ENCODE measurements around the gene CKS2. TPM values are rescaled to one million over a fixed set of nuclear protein-coding genes. Genes with fewer than 3 reads are reported as not detected.

The CKS2 gene
- total RNA-seq, 1 donor from 2014 or later: 14.7 TPM

GRCh38 chr9:89360465-89360864, 49.5 kb downstream of the CKS2 start:
- intact Hi-C loops (cut with DNase I): no loop called here
- H3K9me3 ChIP-seq: no peaks in the 10 kb centered on the region
- no peak for TF ChIP-seq CTCF (IDR thresholded peaks at IDR 0.05)
- TF ChIP-seq POLR2AphosphoS5 (IDR thresholded peaks at IDR 0.05; ENCODE audit: insufficient read depth in 1 of 2, low read depth in 1 of 2): no peak
- TF ChIP-seq POLR2A (IDR thresholded peaks at IDR 0.05): no peak
- peaks cover 0 to 64% of the 10 kb centered on the region in 2 donors for H3K36me3 ChIP-seq
- H3K27me3 ChIP-seq: no peaks in the 10 kb centered on the region
- H3K4me3 ChIP-seq: no peak overlapping the region
- H3K4me1 ChIP-seq: peaks cover 9% of the 10 kb centered on the region
- H3K27ac ChIP-seq: no peak overlapping the region
- no peak for DNase-seq (ENCODE audit: extremely low spot score in 2 of 2)

- Histone ChIP-seq H3K27ac (no peak overlapping the region), H3K9me3 (no peaks in the 10 kb centered on the region), H3K36me3 (peaks cover 0 to 59% of the 10 kb centered on the region in 2 donors), H3K27me3 (no peaks in the 10 kb centered on the region), H3K4me1 (peaks cover 9% of the 10 kb centered on the region), H3K4me3 (no peak overlapping the region)
- TF ChIP-seq POLR2A (IDR thresholded peaks at IDR 0.05) (no peak), CTCF (IDR thresholded peaks at IDR 0.05) (no peak), POLR2AphosphoS5 (IDR thresholded peaks at IDR 0.05; ENCODE audit: insufficient read depth in 1 of 2, low read depth in 1 of 2) (no peak)
- intact Hi-C loops (cut with DNase I): no loop called here
- DNase-seq (ENCODE audit: extremely low spot score in 2 of 2): no peak
These were observed 50.0 kb downstream of the CKS2 start for GRCh38 chr9:89361031-89361430.

- intact Hi-C loops (cut with DNase I): no loop called here
- H3K27ac ChIP-seq: no peak overlapping the region
- H3K9me3 ChIP-seq: no peaks in the 10 kb centered on the region
- TF ChIP-seq CTCF (IDR thresholded peaks at IDR 0.05): no peak
- TF ChIP-seq POLR2AphosphoS5 (IDR thresholded peaks at IDR 0.05; ENCODE audit: insufficient read depth in 1 of 2, low read depth in 1 of 2): no peak
- TF ChIP-seq POLR2A (IDR thresholded peaks at IDR 0.05): no peak
- H3K4me1 ChIP-seq: peaks cover 9% of the 10 kb centered on the region
- DNase-seq (ENCODE audit: extremely low spot score in 2 of 2): no peak
- no peak overlapping the region for H3K4me3 ChIP-seq
- H3K27me3 ChIP-seq: no peaks in the 10 kb centered on the region
- H3K36me3 ChIP-seq: peaks cover 0 to 50% of the 10 kb centered on the region in 2 donors
These were observed 51.0 kb downstream of the CKS2 start for GRCh38 chr9:89361816-89362646.

- H3K36me3 ChIP-seq: peaks cover 0 to 43% of the 10 kb centered on the region in 2 donors
- H3K9me3 ChIP-seq: no peaks in the 10 kb centered on the region
- H3K27ac ChIP-seq: no peak overlapping the region
- no peak overlapping the region for H3K4me3 ChIP-seq
- intact Hi-C loops (cut with DNase I): no loop called here
- DNase-seq (ENCODE audit: extremely low spot score in 2 of 2): no peak
- H3K27me3 ChIP-seq: no peaks in the 10 kb centered on the region
- peaks cover 9% of the 10 kb centered on the region for H3K4me1 ChIP-seq
- TF ChIP-seq CTCF (IDR thresholded peaks at IDR 0.05): no peak
- TF ChIP-seq POLR2A (IDR thresholded peaks at IDR 0.05): no peak
- TF ChIP-seq POLR2AphosphoS5 (IDR thresholded peaks at IDR 0.05; ENCODE audit: insufficient read depth in 1 of 2, low read depth in 1 of 2): no peak
These were observed 51.8 kb downstream of the CKS2 start for GRCh38 chr9:89362647-89363310.

- intact Hi-C loops (cut with DNase I): no loop called here
- H3K27me3 ChIP-seq: no peaks in the 10 kb centered on the region
- no peak for DNase-seq (ENCODE audit: extremely low spot score in 2 of 2)
- H3K9me3 ChIP-seq: no peaks in the 10 kb centered on the region
- no peak overlapping the region for H3K27ac ChIP-seq
- H3K36me3 ChIP-seq: peaks cover 0 to 37% of the 10 kb centered on the region in 2 donors
- TF ChIP-seq POLR2A (IDR thresholded peaks at IDR 0.05): no peak
- no peak for TF ChIP-seq CTCF (IDR thresholded peaks at IDR 0.05)
- no peak overlapping the region for H3K4me3 ChIP-seq
- peaks cover 9% of the 10 kb centered on the region for H3K4me1 ChIP-seq
These were observed 52.3 kb downstream of the CKS2 start for GRCh38 chr9:89363311-89363670.

Data from vagina (tissue), 2 donors.